Measurements from ENCODE around the gene NEUROD2.

DNA sequence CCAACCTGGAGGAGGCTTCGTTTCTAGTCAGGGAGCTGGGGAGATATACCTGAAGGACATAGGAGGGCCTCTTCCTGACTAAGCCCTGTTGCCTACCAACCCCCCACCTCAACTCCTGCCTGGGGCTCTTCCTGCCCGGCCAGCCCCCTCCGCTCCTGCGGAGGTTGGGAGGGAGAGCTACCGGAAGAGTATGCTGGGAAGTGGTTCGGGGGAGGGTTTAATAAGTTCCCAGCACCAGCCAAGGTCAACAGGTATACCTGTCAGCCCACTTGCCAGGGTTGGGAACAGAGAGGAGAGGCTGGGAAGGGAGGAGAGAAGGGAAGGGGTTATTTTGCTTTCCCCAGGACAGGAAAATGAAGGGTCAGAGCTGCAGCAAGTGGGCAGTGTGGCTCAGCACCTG is 23.7 kb upstream of the NEUROD2 start:
- TF ChIP-seq, protein P1, sequence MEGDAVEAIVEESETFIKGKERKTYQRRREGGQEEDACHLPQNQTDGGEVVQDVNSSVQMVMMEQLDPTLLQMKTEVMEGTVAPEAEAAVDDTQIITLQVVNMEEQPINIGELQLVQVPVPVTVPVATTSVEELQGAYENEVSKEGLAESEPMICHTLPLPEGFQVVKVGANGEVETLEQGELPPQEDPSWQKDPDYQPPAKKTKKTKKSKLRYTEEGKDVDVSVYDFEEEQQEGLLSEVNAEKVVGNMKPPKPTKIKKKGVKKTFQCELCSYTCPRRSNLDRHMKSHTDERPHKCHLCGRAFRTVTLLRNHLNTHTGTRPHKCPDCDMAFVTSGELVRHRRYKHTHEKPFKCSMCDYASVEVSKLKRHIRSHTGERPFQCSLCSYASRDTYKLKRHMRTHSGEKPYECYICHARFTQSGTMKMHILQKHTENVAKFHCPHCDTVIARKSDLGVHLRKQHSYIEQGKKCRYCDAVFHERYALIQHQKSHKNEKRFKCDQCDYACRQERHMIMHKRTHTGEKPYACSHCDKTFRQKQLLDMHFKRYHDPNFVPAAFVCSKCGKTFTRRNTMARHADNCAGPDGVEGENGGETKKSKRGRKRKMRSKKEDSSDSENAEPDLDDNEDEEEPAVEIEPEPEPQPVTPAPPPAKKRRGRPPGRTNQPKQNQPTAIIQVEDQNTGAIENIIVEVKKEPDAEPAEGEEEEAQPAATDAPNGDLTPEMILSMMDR (IDR thresholded peaks at IDR 0.05) = no peak
- no peak for TF ChIP-seq POLR2A (IDR thresholded peaks at IDR 0.05)
